CMK (cell line): ENCODE measurements around the gene BDH1.

Source experiments
- DNase-seq: peaks from one replicate; pipeline ENCODE4 v3.0.0-alpha.2; 2010; ENCODE audit warnings: low read depth

Gene BDH1

DNA sequence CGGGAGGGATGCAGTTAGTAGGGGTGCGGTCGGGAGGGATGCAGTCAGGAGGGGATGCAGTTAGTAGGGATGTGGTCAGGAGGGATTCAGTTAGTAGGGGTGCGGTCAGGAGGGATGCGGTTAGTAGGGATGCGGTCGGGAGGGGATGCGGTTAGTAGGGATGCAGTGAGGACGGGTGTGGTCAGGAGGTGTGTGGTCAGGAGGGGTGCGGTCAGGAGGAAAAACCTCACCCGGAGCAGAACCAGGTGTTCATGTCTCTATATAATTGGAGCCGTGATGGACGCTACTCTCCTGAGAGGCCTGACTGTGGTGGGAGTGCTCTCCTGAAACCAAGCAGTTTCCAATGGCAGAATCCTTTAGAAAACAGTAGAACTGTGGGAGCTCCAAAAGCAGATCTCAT, 95.8 kb downstream of the BDH1 start:
- no peak for DNase-seq
